Right ventricle myocardium superior (tissue), 1 donor: ENCODE results near the gene RPS10. TPM values are rescaled to one million over a fixed set of nuclear protein-coding genes. Genes with fewer than 3 reads are reported as not detected.
"Not testable (repeated sequence)": the region's sequence is repeated elsewhere in the genome, so short reads cannot be mapped to it uniquely, and the experiment has no call there.

ENCODE experiments used
- ATAC-seq: fragments of 200-7000 bp; cut with Tn5 transposase; one replicate; pipeline ENCODE4 v1.9.1; 2020; ENCODE audit warnings: mild to moderate bottlenecking; ENCODE audit not compliant: poor library complexity
- DNase-seq: peaks from one replicate; pipeline ENCODE4 v3.0.0-alpha.2; 2020
- intact Hi-C: fragments of 100-400 bp; cut with DNase I; formaldehyde crosslinking; loops from one replicate; pipeline ENCODE4 v1.11.2; 2022
- total RNA-seq: library from RNA; stranded (reverse); fragmentation: NEBNext Ultra II Directional; extraction: Animal tissue kit (Norgen Biotek cat#: 25700); gene quantifications from one replicate; pipeline ENCODE4 v1.2.1, GENCODE V29; 2021
- donor health status: DM: no; HTN: yes; CAD: no; lungs with severe emphysema.

The RPS10 gene
- total RNA-seq, 1 donor from 2014 or later, result 638 TPM

DNA sequence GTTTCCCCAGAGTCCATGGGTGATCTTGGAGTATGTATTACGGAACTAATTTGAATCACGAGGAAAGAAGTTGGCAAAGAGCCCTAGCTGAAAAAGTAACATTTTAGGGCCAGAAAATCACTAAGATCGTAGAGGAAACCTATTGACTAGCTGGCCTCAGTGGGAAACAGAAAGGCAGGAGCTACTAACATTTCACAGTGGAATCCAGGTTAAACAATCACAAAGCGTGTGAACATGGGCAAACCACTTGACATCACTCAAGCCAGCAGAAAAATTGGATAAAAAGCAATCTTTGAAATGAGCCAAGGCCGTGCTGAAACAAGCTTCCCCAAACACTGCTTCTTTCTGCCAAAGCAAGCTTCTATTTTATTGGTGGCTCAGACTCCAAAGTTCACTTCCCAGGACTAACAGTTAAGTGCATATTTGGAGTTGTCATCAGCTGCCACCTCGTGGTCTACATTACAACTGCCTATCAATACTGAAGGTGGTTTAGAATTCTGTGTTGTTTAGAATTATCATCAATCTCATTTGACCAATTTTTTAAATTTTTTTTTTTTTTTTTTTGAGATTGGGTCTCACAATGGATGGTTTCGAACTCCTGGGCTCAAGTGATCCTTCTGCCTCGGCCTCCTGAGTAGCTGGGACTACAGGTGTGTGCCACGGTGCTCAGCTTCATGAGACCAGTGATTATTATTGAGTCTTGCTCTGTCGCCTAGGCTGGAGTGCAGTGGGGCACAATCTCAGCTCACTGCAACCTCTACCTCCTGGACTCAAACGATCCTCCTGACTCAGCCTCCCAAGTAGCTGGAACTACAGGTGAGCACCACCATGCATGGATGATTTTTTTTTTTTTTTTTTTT, 10.6 kb downstream of the RPS10 start:
- intact Hi-C loops, result loop anchor here (2.0 to 5.0 kb wide), 2 partner anchors 166 to 218 kb away; partner anchors contain the start of gene SMIM29
- peak; percentile 93 for ATAC-seq
- no peak for DNase-seq

DNA sequence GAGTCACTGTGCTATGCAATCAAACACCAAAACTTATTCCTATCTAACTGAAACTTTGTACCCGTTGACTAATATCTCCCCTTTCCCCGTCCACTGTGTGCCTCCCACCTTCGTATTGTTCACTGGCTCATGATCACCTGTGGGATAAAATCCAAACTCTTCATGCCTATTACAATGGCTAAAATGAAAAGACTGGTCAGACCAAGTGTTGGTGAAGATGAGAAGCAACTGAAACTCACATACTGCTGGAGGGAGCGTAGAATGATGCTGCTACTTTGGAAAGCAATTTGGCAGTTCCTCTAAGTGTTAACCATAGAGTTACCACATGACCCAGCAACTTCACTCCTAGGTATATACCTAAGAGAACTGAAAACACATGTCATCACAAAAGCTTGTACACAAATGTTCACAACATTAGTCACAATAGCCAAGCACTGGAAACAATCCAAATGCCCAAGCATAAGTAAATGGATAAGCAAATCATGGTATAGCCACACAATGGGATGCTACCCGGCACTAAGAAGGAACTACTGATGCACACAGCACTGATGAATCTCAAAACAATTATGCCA, 13.1 kb downstream of the RPS10 start:
- intact Hi-C loops, result no loop called here
- ATAC-seq, result no peak

DNA sequence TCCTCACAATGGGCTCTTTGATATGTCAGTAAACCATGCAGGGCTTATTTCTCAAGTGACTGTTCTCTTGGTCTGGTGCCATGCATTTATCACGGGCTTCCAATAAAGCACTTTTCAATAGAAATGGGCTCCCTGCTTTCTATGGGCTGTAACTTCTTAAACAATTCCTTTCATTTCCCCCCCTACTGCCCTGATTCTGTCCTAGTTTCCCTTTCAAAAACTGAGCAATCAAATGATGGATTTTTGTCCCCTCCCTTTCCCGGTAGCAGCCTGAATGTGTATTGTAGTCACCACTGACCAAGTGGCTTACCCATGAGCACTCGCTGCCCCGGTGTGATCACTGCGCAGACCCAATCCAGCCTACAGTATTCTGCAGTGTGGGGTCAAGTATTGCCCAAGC, 13.9 kb downstream of the RPS10 start:
- DNase-seq, result no peak
- no peak for ATAC-seq
- intact Hi-C loops, result no loop called here

More for the DNA sequence above, 13.1 kb downstream of the RPS10 start:
- DNase-seq, result no peak

DNA sequence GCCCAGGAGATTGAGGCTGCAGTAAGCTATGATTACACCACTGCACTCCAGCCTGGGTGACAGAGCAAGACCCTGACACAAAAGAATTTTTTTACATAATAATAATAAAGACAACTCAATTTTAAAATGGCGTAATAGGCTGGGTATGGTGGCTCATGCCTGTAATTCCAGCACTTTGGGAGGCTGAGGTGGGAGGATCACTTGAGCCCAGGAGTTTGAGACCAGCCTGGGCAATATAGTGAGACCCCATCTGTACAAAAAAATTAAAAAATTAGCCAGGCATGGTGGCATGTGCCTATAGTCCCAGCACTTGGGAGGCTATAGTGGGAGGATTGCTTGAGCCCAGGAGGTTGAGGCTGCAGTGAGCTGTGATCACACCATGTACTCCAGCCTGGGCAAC, 18.0 kb downstream of the RPS10 start:
- DNase-seq, intact Hi-C loops, ATAC-seq: not testable (repeated sequence)

DNA sequence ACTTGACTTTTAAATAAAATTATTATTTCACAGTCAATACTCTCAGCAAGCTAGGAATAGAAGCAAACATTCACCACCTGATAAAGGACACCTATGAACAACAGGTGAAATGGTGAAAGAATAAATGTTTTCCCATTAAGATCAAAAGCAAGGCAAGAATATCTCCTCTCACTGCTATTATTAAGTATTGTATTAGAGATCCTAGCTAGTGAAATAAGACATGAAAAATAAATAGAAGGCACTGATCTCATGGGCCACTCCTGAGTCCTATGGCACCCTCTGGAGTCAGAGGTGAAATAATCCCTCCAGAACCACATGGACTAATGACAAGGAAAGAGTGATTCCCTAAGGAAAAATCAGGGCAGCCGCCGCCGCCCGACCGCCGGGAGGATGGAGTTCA, 29.4 kb downstream of the RPS10 start:
- ATAC-seq (no peak), DNase-seq (no peak)
- intact Hi-C loops, result no loop called here

GRCh38 chr6:34393966-34394305, 31.9 kb downstream of the RPS10 start:
- intact Hi-C loops, result loop anchor here (2.0 kb wide), 1 partner anchor 145 kb away; the partner anchor contains the start of gene SMIM29
- DNase-seq (no peak), ATAC-seq (no peak)

DNA sequence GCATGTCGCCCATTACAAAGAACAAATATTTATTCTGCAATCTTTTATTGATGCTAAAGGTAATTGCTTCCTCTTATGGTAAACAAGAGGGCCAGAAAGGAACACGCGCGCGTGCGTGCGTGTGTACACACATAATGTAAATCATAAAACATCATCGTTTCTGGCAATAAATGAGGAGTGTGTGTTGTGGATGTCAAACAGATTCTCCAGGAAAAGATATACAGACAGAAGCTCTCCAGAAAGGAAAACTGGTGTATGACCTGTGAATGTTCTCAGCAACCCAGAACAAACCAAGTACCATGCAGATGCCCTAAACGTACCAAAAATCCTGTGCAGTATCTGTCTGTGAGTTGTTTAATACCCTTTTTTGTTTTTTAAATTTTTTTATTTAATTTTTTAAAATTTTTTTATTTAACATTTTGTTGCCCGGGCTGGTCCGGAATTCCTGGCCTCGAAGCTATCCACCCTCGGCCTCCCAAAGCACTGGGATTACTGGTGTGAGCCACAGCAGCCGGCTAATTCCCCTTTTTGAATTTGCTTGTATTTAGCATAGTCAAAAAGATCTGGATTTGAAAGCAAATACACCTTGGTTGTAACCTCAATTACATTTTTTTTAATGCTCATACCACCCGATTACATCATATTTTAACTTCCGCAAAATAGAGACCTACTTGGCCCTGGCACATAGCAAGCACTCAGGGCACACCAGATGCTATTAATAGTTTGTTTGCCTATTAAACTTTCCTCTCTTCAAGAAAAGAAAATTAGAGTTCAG, 32.5 kb downstream of the RPS10 start:
- intact Hi-C loops, result loop anchor here (2.0 kb wide), 1 partner anchor 145 kb away; the partner anchor contains the start of gene SMIM29
- DNase-seq, result peak; percentile 43
- no peak for ATAC-seq

DNA sequence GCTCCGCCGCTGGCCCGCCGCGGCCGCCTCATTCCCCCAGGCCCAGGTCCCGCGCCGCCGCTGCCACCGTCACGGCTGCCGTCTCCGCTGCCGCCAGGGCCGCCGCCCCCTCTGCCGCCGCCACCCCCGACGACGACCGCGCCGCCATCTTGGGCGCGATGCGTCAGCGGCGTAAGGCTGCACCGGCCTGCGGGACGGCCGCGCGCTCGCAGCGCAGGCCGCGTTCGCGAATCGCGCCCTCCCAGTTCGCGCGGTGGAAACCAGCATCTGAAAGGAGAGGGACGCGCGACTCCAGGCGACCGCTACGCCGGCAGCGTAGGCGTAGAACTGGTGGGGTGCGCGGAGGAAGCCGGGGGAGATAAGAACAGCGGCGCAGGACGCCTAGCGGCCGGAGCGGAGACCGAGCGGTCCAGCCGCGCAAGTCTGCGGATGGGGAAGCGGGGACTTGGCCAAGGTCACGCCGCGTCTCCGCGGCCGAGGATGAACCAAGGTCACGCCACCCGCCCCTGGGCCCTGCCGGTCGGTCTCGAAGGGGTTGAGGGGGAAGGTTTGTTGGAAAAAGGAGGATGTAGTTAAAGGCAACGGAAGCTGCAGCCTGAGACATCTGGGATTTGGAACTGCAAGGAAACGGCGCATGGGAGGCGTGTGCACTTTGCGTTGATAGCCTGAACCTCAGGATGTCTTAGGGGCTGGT, 33.2 kb downstream of the RPS10 start, which contains the start of gene NUDT3:
Gene NUDT3 (minus strand): TSS at position 173 of the 694 bp plus-strand sequence. CDS start 307 bp downstream, outside the sequence.
- peak; percentile 91 for ATAC-seq
- peak; percentile 97 for DNase-seq
- intact Hi-C loops, result loop anchor here (2.0 kb wide), 1 partner anchor 144 kb away; the partner anchor contains the start of gene SMIM29

GRCh38 chr6:34391786-34392496, 33.9 kb downstream of the RPS10 start:
- intact Hi-C loops, result loop anchor here (2.0 kb wide), 1 partner anchor 143 kb away; the partner anchor contains the start of gene SMIM29
- ATAC-seq (peak; percentile 57), DNase-seq (peak; percentile 73)

DNA sequence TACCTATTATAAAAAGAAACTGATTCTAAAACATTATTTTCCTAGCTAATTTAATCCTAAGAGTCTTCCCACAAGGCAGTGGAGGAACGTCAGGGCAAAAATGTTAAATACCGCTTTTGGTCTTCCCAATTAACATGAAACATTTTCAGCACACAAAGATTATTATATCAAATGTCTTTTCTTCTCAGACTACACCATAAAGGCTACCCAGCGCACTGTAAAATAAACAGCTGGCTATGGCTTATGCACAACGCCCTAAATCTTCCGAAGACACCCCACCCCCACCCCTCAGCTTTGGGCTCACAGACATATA, 34.4 kb downstream of the RPS10 start:
- DNase-seq (no peak), ATAC-seq (no peak)
- intact Hi-C loops, result no loop called here

DNA sequence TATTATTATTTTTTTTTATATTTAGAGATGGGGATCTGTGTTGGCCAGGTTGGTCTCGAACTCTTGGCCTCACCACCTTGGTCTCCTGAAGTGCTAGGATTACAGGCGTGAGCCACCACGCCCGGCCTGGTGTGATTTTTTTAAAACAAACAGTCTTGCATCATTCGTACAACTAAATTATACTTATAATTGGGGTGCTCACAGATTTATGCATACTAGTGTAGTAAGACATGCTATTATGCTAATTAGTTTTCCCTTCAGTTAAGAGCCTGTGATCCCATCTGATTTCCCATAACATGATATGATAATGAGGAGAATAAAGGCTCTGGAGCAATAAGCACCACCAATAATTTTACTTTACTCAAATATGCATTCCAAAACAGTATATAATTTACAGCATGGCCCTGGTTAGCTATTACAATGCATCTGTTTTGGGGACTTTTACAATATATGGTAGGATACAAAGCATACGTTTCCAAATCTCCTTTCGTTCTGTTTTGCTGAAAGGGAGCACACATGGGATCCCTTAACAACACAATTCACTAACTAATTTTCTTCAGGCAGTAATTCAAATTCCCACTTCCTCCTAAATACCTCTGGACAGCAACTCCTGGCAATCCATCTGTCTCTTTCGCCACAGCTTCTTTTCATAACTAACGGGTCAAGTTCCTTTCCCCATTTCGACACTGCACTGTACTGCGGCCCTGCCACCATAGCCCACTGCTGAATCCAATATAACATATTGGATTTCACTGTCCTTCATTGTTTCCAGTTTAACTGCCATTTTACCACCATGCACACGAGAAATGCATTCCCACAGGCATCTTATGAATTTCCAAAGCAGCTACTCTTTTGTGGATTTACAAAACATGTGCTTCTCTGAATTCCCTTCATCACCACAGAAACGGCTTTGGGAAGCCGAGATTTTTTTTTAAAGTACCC, 35.1 kb downstream of the RPS10 start:
- intact Hi-C loops, result no loop called here
- no peak for DNase-seq
- peak; percentile 41 for ATAC-seq

GRCh38 chr6:34389034-34389433, 36.8 kb downstream of the RPS10 start:
- no peak for ATAC-seq
- no peak for DNase-seq
- intact Hi-C loops, result no loop called here

DNA sequence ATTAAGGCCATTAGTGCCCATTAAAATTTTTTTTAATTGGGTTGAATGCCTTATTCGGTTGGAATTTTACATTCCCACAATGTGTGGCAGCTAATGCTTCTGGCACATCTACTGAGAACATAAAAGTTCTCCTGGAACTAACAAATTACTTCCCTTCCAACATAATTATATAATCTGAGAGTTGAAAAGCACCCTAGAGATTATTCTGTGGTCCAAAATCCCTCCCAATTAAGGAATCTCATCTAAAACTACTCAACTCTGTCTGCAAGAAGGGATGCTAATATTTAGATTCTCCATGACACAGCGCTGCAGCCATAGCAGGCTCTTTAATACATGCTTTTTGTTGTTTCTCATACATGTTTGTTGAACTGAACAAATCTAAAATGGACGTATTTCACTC, 37.4 kb downstream of the RPS10 start:
- intact Hi-C loops, result no loop called here
- no peak for DNase-seq
- no peak for ATAC-seq

- ATAC-seq (no peak), DNase-seq (no peak)
- intact Hi-C loops, result no loop called here
These were observed 39.3 kb downstream of the RPS10 start for GRCh38 chr6:34386316-34387137.

DNA sequence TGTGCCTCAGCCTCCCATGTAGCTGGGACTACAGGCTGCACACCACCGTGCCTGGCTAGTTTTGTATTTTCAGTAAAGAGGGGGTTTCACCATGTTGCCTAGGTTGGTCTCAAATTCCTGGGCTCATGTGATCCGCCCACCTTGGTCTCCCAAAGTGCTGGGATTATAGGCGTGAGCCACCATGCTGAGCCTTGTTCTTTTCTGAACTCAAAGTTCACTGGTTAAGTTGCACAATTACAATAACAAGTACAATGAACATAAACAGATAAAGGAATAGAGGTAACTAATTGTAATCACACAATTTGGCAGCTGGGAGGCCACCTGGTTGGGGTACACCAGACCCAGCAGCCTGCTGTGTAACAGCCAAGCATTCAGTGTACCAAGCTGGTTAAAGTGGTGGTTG, 40.1 kb downstream of the RPS10 start:
- ATAC-seq (no peak), DNase-seq (no peak)
- intact Hi-C loops, result no loop called here
